ENCODE data around the gene NSUN5. TPM values are rescaled to one million over a fixed set of nuclear protein-coding genes. Genes with fewer than 3 reads are reported as not detected.
"Not testable (repeated sequence)": the region's sequence is repeated elsewhere in the genome, so short reads cannot be mapped to it uniquely, and the experiment has no call there.

Gene NSUN5
- total and polyA plus RNA-seq, 5 donors from 2014 or later, result 31.8 to 60.2 (median 57.8) TPM

GRCh38 chr7:73266719-73267368, 41.8 kb downstream of the NSUN5 start:
- H3K27ac Mint-ChIP-seq; ATAC-seq (ENCODE audit: low read depth in 2 of 2); H3K9me3 ChIP-seq (ENCODE audit: control insufficient read depth in 2 of 2, low read length in 2 of 2); H3K36me3 Mint-ChIP-seq; H3K9me3 Mint-ChIP-seq; H3K36me3 ChIP-seq (ENCODE audit: control insufficient read depth, insufficient read depth, low read length); H3K27me3 ChIP-seq (ENCODE audit: control insufficient read depth, insufficient read depth, low read length); H3K4me3 Mint-ChIP-seq; H3K4me1 ChIP-seq (ENCODE audit: control insufficient read depth, insufficient read depth, low read length, poor library complexity, severe bottlenecking); H3K4me1 Mint-ChIP-seq; DNase-seq; H3K27me3 Mint-ChIP-seq; H3K27ac ChIP-seq (ENCODE audit: insufficient read depth, low read length, poor library complexity, severe bottlenecking); H3K4me3 ChIP-seq (ENCODE audit: low read depth, low read length): not testable (repeated sequence)

GRCh38 chr7:73262416-73262815, 46.2 kb downstream of the NSUN5 start:
- H3K4me3 Mint-ChIP-seq; H3K36me3 ChIP-seq (ENCODE audit: control insufficient read depth, insufficient read depth, low read length); ATAC-seq (ENCODE audit: low read depth in 2 of 2); H3K4me3 ChIP-seq (ENCODE audit: low read depth, low read length); H3K36me3 Mint-ChIP-seq; H3K9me3 ChIP-seq (ENCODE audit: control insufficient read depth in 2 of 2, low read length in 2 of 2); H3K4me1 Mint-ChIP-seq; H3K27me3 Mint-ChIP-seq; DNase-seq; H3K27me3 ChIP-seq (ENCODE audit: control insufficient read depth, insufficient read depth, low read length); H3K27ac Mint-ChIP-seq; H3K9me3 Mint-ChIP-seq; H3K27ac ChIP-seq (ENCODE audit: insufficient read depth, low read length, poor library complexity, severe bottlenecking); H3K4me1 ChIP-seq (ENCODE audit: control insufficient read depth, insufficient read depth, low read length, poor library complexity, severe bottlenecking): not testable (repeated sequence)

Other genes starting within 250 kb of the NSUN5 start
- gene SPDYE9, start 222.8 kb downstream of the NSUN5 start, total RNA-seq, result not detected
- gene SPDYE9, start 222.8 kb downstream of the NSUN5 start, polyA plus RNA-seq, result under 1 TPM in 1 of 4 donors, not detected in 3; 0.15 TPM
- gene TRIM50, start 19.3 kb upstream of the NSUN5 start, total RNA-seq, result not detected
- gene TRIM50, start 19.3 kb upstream of the NSUN5 start, polyA plus RNA-seq, result not detected
- not detected for gene FKBP6, start 19.3 kb upstream of the NSUN5 start, total RNA-seq
- gene FKBP6, start 19.3 kb upstream of the NSUN5 start, polyA plus RNA-seq, result not detected
- not detected for gene FZD9, start 125.0 kb upstream of the NSUN5 start, total RNA-seq
- gene FZD9, start 125.0 kb upstream of the NSUN5 start, polyA plus RNA-seq, result under 1 TPM in 2 of 4 donors, not detected in 2; 0.13 to 0.15 TPM
- gene BAZ1B, start 213.5 kb upstream of the NSUN5 start, total RNA-seq, result 61.8 TPM
- 10 to 100 TPM; 13.0 to 14.4 (median 13.8) TPM for gene BAZ1B, start 213.5 kb upstream of the NSUN5 start, polyA plus RNA-seq
- gene BCL7B, start 248.9 kb upstream of the NSUN5 start, total RNA-seq, result 126 TPM
- 100 to 1,000 TPM in 1 of 4 donors, 10 to 100 TPM in 3; 78.9 to 105 (median 89.7) TPM for gene BCL7B, start 248.9 kb upstream of the NSUN5 start, polyA plus RNA-seq